D721Med (cell line): ENCODE measurements around the gene TFEB.

Source experiments
- DNase-seq: peaks from one replicate; pipeline ENCODE4 v3.0.0; 2011; ENCODE audit warnings: low spot score; ENCODE audit not compliant: insufficient read length
- FAIRE-seq: peaks from 2 replicates; lab custom pipeline; 2011; peaks lifted over from hg19 to GRCh38; lab: Jason Lieb, UNC
- TF ChIP-seq, protein P1 (sequence below): IDR thresholded peaks from 2 replicates; pipeline ENCODE4 v1.5.1; 2012; ENCODE audit warnings: mild to moderate bottlenecking, control low read depth; ENCODE audit not compliant: insufficient read depth; ENCODE audit errors: missing control alignments

Gene TFEB

DNA sequence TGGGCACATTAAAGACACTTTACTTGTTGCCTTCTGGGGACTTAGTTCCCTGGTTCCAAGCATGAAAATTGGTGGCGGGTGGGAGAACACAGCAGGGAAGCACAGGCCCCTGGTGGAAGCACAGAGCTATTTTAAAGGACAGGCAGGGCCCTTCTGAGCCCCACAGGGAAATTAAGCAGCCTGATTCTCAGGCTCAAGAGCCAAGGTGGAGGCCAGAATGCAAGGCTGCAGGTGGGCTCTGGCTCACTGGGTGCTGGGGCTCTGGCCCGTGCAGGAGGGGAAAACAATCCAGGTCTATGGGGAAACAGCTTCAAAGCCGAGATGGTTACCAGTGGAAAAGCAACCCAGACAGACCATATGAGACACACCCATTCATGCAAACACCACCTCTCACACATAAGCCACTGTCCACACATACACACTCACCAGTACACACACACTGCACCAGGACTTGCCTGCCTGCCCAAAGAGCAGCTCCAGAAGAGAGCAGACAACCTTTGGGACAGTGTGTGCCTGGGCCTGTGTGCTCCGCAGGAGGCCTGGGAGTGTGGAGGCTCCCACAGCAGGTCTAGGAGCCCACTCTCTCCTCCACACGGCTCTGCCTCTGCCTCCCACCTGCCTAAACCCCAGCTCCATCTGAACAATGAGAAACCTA lies 30.6 kb downstream of the TFEB start:
- TF ChIP-seq, protein P1, sequence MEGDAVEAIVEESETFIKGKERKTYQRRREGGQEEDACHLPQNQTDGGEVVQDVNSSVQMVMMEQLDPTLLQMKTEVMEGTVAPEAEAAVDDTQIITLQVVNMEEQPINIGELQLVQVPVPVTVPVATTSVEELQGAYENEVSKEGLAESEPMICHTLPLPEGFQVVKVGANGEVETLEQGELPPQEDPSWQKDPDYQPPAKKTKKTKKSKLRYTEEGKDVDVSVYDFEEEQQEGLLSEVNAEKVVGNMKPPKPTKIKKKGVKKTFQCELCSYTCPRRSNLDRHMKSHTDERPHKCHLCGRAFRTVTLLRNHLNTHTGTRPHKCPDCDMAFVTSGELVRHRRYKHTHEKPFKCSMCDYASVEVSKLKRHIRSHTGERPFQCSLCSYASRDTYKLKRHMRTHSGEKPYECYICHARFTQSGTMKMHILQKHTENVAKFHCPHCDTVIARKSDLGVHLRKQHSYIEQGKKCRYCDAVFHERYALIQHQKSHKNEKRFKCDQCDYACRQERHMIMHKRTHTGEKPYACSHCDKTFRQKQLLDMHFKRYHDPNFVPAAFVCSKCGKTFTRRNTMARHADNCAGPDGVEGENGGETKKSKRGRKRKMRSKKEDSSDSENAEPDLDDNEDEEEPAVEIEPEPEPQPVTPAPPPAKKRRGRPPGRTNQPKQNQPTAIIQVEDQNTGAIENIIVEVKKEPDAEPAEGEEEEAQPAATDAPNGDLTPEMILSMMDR = no peak
- DNase-seq = no peak
- FAIRE-seq = no peak

DNA sequence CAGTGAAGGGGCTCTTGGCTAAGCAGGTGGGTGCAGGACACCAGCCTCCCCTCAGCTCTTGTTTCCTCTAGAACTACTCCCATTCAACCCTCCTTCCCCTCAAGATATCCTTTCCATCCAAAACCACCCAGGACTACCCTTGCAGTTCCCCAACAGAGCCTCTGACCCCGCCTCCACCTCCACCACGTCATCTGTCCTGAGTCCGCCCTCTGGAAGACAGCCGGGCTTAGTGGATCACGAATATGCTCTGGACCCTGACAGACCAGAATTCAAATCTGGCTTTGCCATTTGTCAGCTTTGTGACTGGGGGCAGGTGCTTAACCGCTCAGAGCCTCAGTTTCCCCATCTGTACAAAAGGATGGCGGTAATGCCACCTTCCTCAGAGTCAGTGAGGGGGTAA lies 31.4 kb downstream of the TFEB start:
- FAIRE-seq (no peak), DNase-seq (no peak)
- TF ChIP-seq, protein P1 = no peak

DNA sequence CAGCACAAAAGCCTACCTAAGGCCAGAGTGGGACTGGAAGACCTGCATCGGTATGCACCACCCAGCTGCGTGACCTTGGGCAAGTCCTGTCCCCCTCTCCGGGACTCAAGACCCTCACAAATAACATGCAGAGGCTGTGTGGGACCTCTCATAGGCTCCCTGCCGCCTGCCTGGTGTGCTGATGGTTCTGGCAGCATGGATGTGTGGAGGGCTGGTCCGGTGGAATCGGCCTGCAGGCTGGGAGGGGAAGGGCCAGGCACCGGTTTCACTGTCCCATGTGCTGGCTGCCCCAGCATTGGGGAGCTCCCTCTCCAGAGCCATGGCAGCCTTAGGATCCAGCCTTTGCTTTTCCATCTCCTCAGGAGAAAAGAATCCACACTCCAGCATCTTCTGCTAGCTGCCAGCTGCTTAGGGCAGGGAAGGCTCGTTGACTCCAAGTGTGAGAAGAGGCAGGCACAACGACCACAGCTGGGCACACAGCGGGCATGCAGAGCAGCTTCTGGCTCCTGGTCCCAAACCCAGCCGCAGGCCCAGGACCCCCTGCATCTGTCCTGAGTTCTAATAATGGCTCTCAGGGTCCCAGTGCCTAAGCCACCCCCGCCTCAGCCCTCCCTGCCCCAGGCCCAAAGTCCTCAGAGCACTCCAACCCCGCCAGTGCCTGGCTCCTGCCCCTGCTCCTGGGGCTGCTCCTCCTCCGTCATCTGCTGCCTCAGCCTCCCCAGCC lies 32.5 kb downstream of the TFEB start:
- DNase-seq (no peak), FAIRE-seq (no peak)
- TF ChIP-seq, protein P1 = no peak

DNA sequence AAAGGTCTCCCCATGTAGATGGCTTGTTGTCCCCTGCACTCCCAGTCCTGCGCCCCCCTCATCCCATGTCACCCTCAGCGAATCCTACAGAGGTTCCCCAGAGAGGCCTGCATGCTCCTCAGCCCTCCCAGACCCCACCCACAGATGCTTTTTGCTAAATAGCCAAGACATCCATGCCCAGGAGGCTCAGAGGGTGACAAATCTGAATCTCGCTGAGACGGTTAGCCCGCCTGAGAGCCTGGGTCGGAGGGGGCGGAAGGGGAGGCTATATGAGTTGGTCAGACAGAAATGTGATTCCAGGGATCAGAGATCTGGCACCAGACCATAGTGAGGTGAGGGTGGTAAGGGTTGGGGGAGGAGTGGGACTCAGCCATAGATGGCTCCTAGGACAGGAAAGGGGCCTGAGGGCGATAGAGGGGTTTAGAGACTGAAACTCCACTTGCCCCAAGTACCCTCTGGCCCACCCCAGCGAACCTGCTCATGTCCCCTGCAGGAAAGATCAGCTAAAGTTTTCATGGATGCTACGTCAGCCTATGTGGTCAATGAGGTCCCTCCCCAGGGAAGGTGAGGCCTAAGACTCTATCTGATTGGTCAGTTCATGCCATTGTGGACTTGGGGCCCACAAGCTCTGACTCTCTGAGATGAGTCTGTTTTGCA lies 33.2 kb downstream of the TFEB start:
- TF ChIP-seq, protein P1 = no peak
- DNase-seq (no peak), FAIRE-seq (no peak)

DNA sequence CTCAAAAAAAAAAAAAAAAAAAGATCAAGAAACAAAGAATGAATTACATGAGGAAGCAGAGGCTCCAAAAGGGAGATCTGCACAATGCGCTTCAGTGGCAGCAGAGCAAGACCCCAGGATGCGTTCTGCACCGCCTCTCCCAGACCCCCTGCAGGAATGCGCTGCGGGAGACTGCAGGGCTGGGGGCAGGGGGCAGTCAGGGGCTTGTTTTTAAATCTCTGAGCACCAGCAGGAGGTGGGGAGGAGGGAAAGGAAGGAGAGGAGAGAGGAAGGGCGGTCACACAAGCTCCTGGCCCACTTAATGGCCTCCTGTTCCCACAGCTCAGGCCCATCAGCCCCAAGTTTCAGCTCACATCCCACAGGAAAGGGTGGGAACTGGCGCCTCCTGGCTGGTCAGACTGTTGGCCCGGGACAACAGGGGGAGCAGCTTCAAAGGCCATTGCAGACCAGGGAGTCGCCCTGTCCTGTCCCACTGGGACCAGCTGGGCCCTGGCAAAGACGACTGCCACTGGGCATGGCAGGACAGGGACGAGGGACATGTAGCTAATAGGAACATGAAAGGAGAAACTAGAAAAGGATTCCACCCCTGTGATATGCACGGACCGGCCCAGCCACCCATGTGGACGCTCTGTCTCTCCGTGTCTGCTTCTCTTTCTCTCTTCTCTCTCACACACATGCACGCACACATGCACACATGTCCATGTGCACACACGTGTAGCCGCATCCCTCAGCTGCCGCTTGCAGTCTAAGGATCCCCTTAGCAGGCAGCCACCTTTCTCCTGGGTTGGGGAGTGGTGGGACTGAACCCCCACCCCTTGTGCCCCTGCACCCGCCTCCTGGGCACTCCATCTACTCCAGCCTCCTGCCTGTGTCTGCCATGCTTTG lies 34.7 kb downstream of the TFEB start:
- FAIRE-seq (no peak), DNase-seq (no peak)
- TF ChIP-seq, protein P1 = no peak

DNA sequence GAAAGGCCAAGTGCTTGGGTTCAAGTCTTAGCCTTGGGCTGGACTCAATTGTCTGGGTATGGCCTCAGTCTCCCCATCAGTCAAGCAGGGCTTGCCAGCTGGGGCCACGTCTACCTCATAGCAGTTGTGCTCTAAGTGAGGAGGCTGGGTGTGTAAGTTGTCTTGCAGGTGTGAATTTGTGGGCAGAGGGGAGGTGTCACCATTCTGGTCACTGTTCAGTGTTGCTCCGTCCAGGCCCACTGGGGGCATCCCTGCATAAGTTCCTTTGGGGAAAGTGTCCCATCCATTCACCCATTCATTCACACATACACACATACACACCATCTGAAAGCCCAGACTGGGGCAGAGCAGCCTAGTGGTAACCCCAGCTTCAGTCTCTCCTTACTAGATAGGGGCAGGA lies 36.3 kb downstream of the TFEB start:
- no peak for FAIRE-seq
- DNase-seq = no peak
- TF ChIP-seq, protein P1 = no peak
